Astrocyte (in vitro differentiated cells and primary cell): ENCODE data around the gene RNASEL.

Experiments
- CTCF ChIP-seq: IDR thresholded peaks from 2 replicates; pipeline ENCODE4 v1.5.1; 2011; ENCODE audit warnings: low read depth, mild to moderate bottlenecking, inconsistent platforms, low read length, moderate library complexity; ENCODE audit not compliant: insufficient read depth
- EZH2 ChIP-seq: IDR thresholded peaks from 2 replicates; pipeline ENCODE4 v1.6.1; 2012; ENCODE audit warnings: mild to moderate bottlenecking, low read length, inconsistent platforms; ENCODE audit not compliant: insufficient read depth

GRCh38 chr1:182630586-182630985 lies 41.5 kb upstream of the RNASEL start:
- TF ChIP-seq CTCF: no peak
- TF ChIP-seq EZH2: no peak
